ENCODE measurements around the gene BAHD1.

DNA sequence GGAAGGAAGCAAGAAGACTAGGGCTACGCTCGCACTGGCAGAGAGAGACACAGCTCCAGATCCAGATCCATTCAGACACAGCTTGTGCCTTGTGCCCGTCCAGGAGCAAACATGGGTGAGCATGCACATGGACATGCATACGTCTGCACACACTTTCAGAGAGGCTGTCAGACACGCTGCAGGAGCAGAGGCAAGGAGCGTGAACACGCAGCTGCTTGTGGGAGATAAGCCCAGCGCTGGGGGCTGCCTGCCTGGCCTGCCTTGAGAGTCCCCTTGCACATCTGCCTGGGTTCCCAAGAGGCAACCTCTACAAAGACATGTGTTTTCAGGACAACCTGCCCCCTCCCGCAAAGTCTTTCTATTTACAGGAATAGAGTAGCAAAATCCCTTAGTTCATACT, 13.6 kb upstream of the BAHD1 start:
- TF ChIP-seq POLR2A (IDR thresholded peaks at IDR 0.05) = no peak
- TF ChIP-seq POLR2AphosphoS5 (IDR thresholded peaks at IDR 0.05) = no peak

Measured in gastroesophageal sphincter (tissue), 2 donors.